Karpas-422 (cell line): ENCODE results near the gene MORC2. TPM values are rescaled to one million over a fixed set of nuclear protein-coding genes. Genes with fewer than 3 reads are reported as not detected.
A peak's percentile ranks its signal among the peaks of the same experiment; 100 is the strongest.

ENCODE experiments used
- DNase-seq: peaks from one replicate; pipeline ENCODE4 v3.0.0-alpha.2; 2015
- H2AFZ ChIP-seq: fragments of 200-600 bp; sonication (generic); 2 replicates; pipeline ENCODE4 v1.6.1; 2014; ENCODE audit warnings: antibody characterized with exemption, low read length, mixed read lengths
- H3K27ac ChIP-seq: fragments of 200-600 bp; sonication (generic); 2 replicates; pipeline ENCODE4 v1.5.1; 2014; ENCODE audit warnings: mild to moderate bottlenecking, low read length, moderate library complexity
- H3K27me3 ChIP-seq: fragments of 200-600 bp; sonication (generic); 2 replicates; pipeline ENCODE4 v1.6.1; 2014; ENCODE audit warnings: low read length, mixed read lengths
- H3K36me3 ChIP-seq: fragments of 200-600 bp; sonication (generic); 2 replicates; pipeline ENCODE4 v1.6.1; 2014; ENCODE audit warnings: low read length, mixed read lengths; ENCODE audit not compliant: insufficient read depth
- H3K4me1 ChIP-seq: fragments of 200-600 bp; sonication (generic); 2 replicates; pipeline ENCODE4 v1.6.1; 2014; ENCODE audit warnings: mild to moderate bottlenecking, low read length, mixed read lengths
- H3K4me2 ChIP-seq: fragments of 200-600 bp; sonication (generic); 2 replicates; pipeline ENCODE4 v1.6.1; 2014; ENCODE audit warnings: low read length, low read depth, mild to moderate bottlenecking; ENCODE audit not compliant: poor library complexity, severe bottlenecking
- H3K4me3 ChIP-seq: fragments of 200-600 bp; sonication (generic); 2 replicates; pipeline ENCODE4 v1.5.1; 2014; ENCODE audit warnings: mild to moderate bottlenecking, antibody characterized with exemption, low read length, mixed read lengths
- H3K79me2 ChIP-seq: fragments of 200-600 bp; sonication (generic); 2 replicates; pipeline ENCODE4 v1.6.1; 2014; ENCODE audit warnings: mild to moderate bottlenecking, low read length, mixed read lengths
- H3K9ac ChIP-seq: fragments of 200-600 bp; sonication (generic); 2 replicates; pipeline ENCODE4 v1.6.0; 2014; ENCODE audit warnings: low read length
- H3K9me2 ChIP-seq: fragments of 200-600 bp; sonication (generic), shearing (Covaris generic); replicated peaks from 2 replicates; pipeline ENCODE4 v1.6.0; 2014; ENCODE audit warnings: mild to moderate bottlenecking, low read length, moderate library complexity; ENCODE audit not compliant: insufficient read depth
- H3K9me3 ChIP-seq: fragments of 300-700, 200-600 bp; sonication (generic); 2 replicates; pipeline ENCODE4 v1.6.1; 2014; ENCODE audit warnings: low read length, mixed read lengths
- H4K20me1 ChIP-seq: fragments of 200-600 bp; sonication (generic); 2 replicates; pipeline ENCODE4 v1.6.1; 2014; ENCODE audit warnings: mild to moderate bottlenecking, antibody characterized with exemption, low read length, low read depth; ENCODE audit not compliant: insufficient read depth
- total RNA-seq: library from RNA; depleted of rRNA; stranded (reverse); fragments of >200 nt; shearing (Covaris generic); gene quantifications from 2 replicates; pipeline ENCODE4 v1.2.3, GENCODE V29; 2014; ENCODE audit warnings: low replicate concordance

MORC2 gene
- total RNA-seq, 1 experiment from 2014 or later = 29.0 TPM

DNA sequence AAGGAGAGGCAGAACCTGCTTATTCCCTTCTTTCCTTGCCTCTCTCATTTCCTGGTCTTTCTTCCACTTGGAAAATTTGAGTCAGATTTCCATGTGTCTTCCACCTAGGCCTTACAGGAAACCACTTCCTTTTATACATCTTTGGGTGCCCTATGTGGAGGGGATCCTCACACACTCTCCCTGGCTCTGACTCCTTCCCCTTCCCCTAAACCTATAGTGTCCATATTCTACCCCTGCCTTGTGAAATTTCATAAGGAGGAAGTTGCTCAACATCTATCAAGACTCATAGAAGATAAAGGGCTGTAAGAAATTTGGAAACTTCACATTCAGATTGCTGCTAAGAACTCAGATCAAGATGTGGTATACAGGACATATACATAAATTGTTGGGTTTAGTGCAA, 20.9 kb upstream of the MORC2 start:
- no peaks in the 10 kb centered on the region for H3K4me1 ChIP-seq
- no peaks in the 10 kb centered on the region for H3K9me3 ChIP-seq
- H3K9me2 ChIP-seq = no peaks in the 10 kb centered on the region
- H3K4me3 ChIP-seq = no peak overlapping the region
- H3K9ac ChIP-seq = no peak overlapping the region
- no peak overlapping the region for H3K4me2 ChIP-seq
- no peak for DNase-seq
- no peaks in the 10 kb centered on the region for H3K36me3 ChIP-seq
- no peak overlapping the region for H3K27ac ChIP-seq
- H2AFZ ChIP-seq = no peak overlapping the region
- H3K79me2 ChIP-seq = no peaks in the 10 kb centered on the region
- H4K20me1 ChIP-seq = 0 out of 2 replicates have a peak, but pooled peaks cover 3% of the 10 kb centered on the region
- H3K27me3 ChIP-seq = no peaks in the 10 kb centered on the region

DNA sequence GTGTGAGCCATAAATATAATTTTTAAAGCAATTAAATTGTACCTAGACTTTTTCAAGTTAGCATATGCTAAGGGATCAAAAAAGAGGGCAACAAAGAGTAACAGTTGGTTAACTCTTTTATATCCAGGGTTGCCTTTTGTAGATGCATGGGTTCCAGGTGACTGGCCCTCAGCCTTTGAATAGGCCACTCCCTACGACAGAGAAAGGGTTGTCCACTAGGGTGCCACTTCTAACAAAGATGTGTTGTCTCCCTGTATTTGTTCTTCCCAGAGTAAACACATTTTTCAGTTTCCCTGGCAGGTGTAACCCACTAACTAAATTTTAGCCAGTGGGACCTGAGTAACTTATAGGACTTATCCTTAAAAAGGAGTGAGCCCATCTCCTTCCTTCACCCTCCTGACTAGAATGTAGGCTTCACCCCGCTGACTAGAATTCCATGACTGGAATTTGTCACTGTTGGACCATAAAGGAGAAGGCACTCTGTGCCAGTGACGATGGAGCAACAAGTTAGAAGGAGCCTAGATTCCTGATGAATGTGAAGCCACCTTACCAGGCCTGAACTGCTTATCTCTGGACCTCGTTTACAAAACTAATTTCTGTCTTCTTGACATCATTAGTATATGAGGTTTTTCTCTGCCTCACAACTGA, 17.1 kb upstream of the MORC2 start:
- no peaks in the 10 kb centered on the region for H3K36me3 ChIP-seq
- no peaks in the 10 kb centered on the region for H3K9me2 ChIP-seq
- no peak overlapping the region for H3K4me3 ChIP-seq
- no peak overlapping the region for H3K9ac ChIP-seq
- no peak overlapping the region for H3K4me2 ChIP-seq
- H3K27ac ChIP-seq = no peak overlapping the region
- peak; percentile 38 for DNase-seq
- H3K79me2 ChIP-seq = no peaks in the 10 kb centered on the region
- no peaks in the 10 kb centered on the region for H3K27me3 ChIP-seq
- H3K9me3 ChIP-seq = no peaks in the 10 kb centered on the region
- no peak overlapping the region for H2AFZ ChIP-seq
- H4K20me1 ChIP-seq = peaks cover 7% of the 10 kb centered on the region; the same call in 1 of the 2 replicates
- no peaks in the 10 kb centered on the region for H3K4me1 ChIP-seq

DNA sequence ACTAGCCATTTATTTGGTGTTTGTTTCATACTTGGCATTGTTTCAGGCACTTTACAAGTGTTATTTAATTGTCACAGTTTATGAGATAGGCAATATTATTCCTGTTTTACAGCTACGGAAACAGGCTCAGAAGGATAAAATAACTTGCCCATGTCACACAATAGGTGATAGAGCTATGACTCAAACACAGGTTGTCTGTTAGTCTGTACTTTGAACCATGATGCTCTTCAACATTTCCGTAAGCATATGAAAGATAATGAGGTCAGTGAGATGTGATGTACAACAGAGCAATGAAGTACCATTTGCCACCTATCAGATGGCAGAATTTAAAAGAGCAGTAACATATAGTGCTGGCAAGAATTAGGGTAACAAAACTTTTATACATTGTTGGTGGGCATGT, 15.7 kb upstream of the MORC2 start:
- Histone ChIP-seq H3K9ac (no peak overlapping the region), H3K9me2 (no peaks in the 10 kb centered on the region), H3K27ac (no peak overlapping the region), H2AFZ (no peak overlapping the region), H3K27me3 (no peaks in the 10 kb centered on the region), H3K79me2 (no peaks in the 10 kb centered on the region), H3K36me3 (no peaks in the 10 kb centered on the region), H3K4me3 (no peak overlapping the region), H3K4me1 (no peaks in the 10 kb centered on the region), H4K20me1 (peaks cover 7% of the 10 kb centered on the region; the same call in 1 of the 2 replicates), H3K4me2 (no peak overlapping the region), H3K9me3 (no peaks in the 10 kb centered on the region)
- DNase-seq = peak; percentile 25

DNA sequence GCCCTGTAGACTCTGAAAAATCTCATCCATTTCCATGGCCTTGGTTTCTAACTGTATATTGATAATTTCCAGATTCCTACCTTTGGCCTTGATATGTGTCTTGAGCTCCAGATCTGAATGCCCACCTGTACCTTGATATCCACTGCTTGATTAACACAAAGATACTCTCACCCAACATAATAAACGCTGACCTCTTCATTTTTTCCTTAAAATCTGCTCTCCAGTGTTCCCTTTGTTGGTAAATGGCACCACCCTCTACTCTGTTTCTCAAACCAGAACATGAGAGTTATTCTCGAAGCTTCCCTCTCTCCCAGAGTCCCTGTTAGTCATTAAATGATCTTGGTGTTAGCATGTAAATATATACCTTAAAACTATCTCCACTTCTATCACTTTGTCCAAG, 13.9 kb upstream of the MORC2 start:
- no peak overlapping the region for H3K27ac ChIP-seq
- no peak overlapping the region for H3K4me2 ChIP-seq
- no peak overlapping the region for H2AFZ ChIP-seq
- no peaks in the 10 kb centered on the region for H3K27me3 ChIP-seq
- no peak overlapping the region for H3K9ac ChIP-seq
- no peaks in the 10 kb centered on the region for H3K36me3 ChIP-seq
- no peak for DNase-seq
- H3K9me2 ChIP-seq = no peaks in the 10 kb centered on the region
- H3K4me3 ChIP-seq = no peak overlapping the region
- peaks cover 20% of the 10 kb centered on the region for H4K20me1 ChIP-seq
- no peaks in the 10 kb centered on the region for H3K79me2 ChIP-seq
- H3K9me3 ChIP-seq = no peaks in the 10 kb centered on the region
- H3K4me1 ChIP-seq = no peaks in the 10 kb centered on the region

DNA sequence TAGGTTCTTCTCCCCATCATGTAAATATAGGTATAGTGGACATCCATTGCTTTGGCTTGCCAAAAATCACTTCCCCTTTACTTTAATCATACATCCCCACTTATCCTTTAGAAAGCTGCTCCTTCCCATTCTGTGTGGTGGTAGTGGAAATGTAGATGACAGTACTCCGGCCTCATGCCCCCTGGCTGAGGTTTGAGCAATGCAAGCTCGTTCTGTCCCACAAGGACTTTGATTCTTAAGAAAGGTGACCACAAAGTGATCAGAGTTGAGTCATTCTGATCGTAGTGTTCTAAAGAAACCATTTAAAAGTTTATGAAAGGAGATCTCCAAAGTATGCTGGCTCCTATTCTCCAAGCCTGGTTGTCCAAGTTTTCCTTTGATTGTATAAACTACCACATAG, 11.4 kb upstream of the MORC2 start:
- no peak for DNase-seq
- Histone ChIP-seq H3K9me2 (no peaks in the 10 kb centered on the region), H3K27me3 (no peaks in the 10 kb centered on the region), H3K36me3 (peaks cover 13% of the 10 kb centered on the region), H2AFZ (no peak overlapping the region), H3K4me2 (no peak overlapping the region), H3K79me2 (no peaks in the 10 kb centered on the region), H3K9me3 (no peaks in the 10 kb centered on the region), H3K9ac (no peak overlapping the region), H4K20me1 (peaks cover 34% of the 10 kb centered on the region), H3K4me3 (no peak overlapping the region), H3K27ac (no peak overlapping the region), H3K4me1 (no peaks in the 10 kb centered on the region)

DNA sequence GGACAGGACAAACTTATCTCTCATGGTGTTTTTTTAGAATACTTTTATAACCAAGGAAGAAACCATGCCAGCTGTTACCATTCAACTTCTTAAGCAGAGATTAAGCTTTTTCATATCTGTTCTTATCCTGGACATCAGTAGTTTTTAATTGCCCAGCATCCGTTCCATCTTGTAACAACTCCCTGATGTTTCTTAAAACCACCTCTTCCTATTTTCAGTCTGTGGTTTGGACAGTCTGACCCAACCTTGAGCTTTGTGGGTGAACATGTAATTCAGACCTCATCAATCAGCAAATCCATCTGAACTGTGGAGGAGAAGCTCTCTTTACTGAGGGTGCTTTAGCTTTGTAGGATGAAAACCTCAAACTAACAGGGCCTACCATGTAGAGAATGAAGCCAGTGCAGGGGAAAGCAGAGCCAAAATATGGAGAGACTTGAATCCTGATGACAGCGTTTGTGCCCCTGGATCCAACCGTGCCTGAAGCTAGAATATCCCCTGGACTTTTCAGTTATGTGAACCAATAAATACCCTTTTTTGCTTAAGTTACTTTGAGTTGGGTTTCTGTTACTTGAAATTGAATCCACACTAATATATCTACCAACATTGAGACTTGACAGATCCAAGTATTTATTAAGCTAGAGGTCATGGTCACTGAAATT, 9.9 kb upstream of the MORC2 start:
- Histone ChIP-seq H3K27me3 (no peaks in the 10 kb centered on the region), H3K79me2 (peaks cover under 1% of the 10 kb centered on the region), H3K36me3 (peaks cover 28% of the 10 kb centered on the region), H3K9ac (no peak overlapping the region), H4K20me1 (peaks cover 41% of the 10 kb centered on the region), H3K4me1 (no peaks in the 10 kb centered on the region), H3K9me2 (no peaks in the 10 kb centered on the region), H3K27ac (no peak overlapping the region), H3K4me2 (no peak overlapping the region), H2AFZ (no peak overlapping the region), H3K4me3 (no peak overlapping the region), H3K9me3 (no peaks in the 10 kb centered on the region)
- no peak for DNase-seq

GRCh38 chr22:30970356-30970746, 1.8 kb upstream of the MORC2 start:
- H3K79me2 ChIP-seq = peaks cover 73% of the 10 kb centered on the region
- peak overlapping the region; percentile 86 for H3K9ac ChIP-seq
- H3K27me3 ChIP-seq = no peaks in the 10 kb centered on the region
- H3K36me3 ChIP-seq = peaks cover 73% of the 10 kb centered on the region
- no peaks in the 10 kb centered on the region for H3K9me2 ChIP-seq
- H3K9me3 ChIP-seq = no peaks in the 10 kb centered on the region; the same call in 1 of the 2 replicates
- peaks cover 42% of the 10 kb centered on the region for H4K20me1 ChIP-seq
- H3K27ac ChIP-seq = no peak overlapping the region
- H2AFZ ChIP-seq = no peak overlapping the region
- peak overlapping the region; percentile 92 for H3K4me2 ChIP-seq
- no peak for DNase-seq
- H3K4me3 ChIP-seq = peak overlapping the region; percentile 77
- H3K4me1 ChIP-seq = peaks cover 44% of the 10 kb centered on the region

DNA sequence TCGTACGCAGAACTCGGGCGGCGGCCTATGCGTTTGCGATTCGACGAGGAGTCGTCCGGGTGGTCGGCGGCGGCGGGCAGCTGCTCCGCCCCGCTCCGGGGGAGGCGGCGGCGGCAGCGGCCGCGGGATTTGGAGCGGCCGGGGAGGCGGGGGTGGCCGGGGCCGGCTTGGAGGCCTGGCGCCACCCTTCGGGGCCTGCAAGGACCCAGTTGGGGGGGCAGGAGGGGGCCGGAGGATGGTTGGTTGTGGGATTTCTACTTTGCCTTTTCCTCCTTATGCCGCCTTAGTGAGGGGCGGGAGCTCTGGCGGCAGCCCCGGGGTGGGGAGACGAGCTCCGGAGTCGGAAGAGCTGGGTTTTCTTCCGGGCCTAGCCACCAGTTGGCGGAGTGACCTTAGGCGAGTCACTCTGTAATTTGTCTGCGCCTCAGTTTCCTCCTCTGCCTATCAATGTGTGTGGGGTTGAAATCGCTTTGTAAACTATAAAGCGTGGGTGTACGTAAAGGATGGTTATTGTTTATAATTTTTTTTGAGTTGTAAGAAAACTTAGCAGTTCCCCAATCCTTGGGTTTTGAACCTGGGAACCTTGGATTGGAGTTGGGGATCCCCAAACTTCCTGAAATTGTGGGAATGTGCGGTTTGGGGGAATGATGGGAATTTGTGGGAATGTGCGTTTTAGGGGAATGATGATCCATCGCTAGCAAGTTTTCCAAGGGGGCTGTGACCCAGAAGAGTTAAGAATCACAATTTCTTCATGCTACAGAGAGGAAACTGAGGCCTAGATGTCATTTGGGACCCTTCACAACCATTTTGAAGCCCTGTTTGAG, 1.2 kb upstream of the MORC2 start:
- peaks cover 79% of the 10 kb centered on the region for H3K79me2 ChIP-seq
- H3K36me3 ChIP-seq = peaks cover 67% of the 10 kb centered on the region
- peaks cover 36% of the 10 kb centered on the region for H4K20me1 ChIP-seq
- no peaks in the 10 kb centered on the region for H3K27me3 ChIP-seq
- H2AFZ ChIP-seq = peak overlapping the region; percentile 17; the same call in 1 of the 2 replicates
- H3K27ac ChIP-seq = peak overlapping the region; percentile 78
- peak overlapping the region; percentile 86 for H3K9ac ChIP-seq
- peak; percentile 86 for DNase-seq
- peak overlapping the region; percentile 92 for H3K4me2 ChIP-seq
- H3K9me2 ChIP-seq = no peaks in the 10 kb centered on the region
- H3K9me3 ChIP-seq = no peaks in the 10 kb centered on the region; the same call in 1 of the 2 replicates
- peak overlapping the region; percentile 77 for H3K4me3 ChIP-seq
- H3K4me1 ChIP-seq = peaks cover 44% of the 10 kb centered on the region
